PFSK-1 (cell line): ENCODE data around the gene IGF1R.

ENCODE experiments used
- POLR2AphosphoS5 ChIP-seq: IDR thresholded peaks from 2 replicates; pipeline ENCODE4 v1.6.1; 2012; ENCODE audit warnings: low read depth, mild to moderate bottlenecking, control low read depth, low read length, moderate library complexity
- REST ChIP-seq, 2 experiments: IDR thresholded peaks; 2 replicates each; pipeline versions ENCODE4 v1.6.1 to v1.8.0; 2011 to 2012; ENCODE audit warnings: low read depth in 2 of 2, low read length in 2 of 2, control low read depth in 1 of 2, inconsistent platforms in 1 of 2, mild to moderate bottlenecking in 1 of 2, moderate library complexity in 1 of 2; ENCODE audit not compliant: insufficient read depth in 1 of 2
- SIN3A ChIP-seq: IDR thresholded peaks from 2 replicates; pipeline ENCODE4 v1.6.1; 2012; ENCODE audit warnings: mild to moderate bottlenecking, low read length, moderate library complexity, borderline replicate concordance; ENCODE audit not compliant: insufficient read depth
- TAF1 ChIP-seq: IDR thresholded peaks from 2 replicates; pipeline ENCODE4 v1.6.1; 2012; ENCODE audit warnings: low read length, control low read depth, borderline replicate concordance; ENCODE audit not compliant: insufficient read depth

GRCh38 chr15:98703126-98703685, 54.9 kb downstream of the IGF1R start:
- TF ChIP-seq POLR2AphosphoS5, result no peak
- TF ChIP-seq TAF1, result no peak
- no peak for TF ChIP-seq REST (IDR thresholded peaks at IDR 0.05; ENCODE audit: insufficient read depth in 1 of 2, low read depth in 2 of 2, low read length in 2 of 2)
- no peak for TF ChIP-seq SIN3A
